ENCODE results near the gene MMP17.

DNA sequence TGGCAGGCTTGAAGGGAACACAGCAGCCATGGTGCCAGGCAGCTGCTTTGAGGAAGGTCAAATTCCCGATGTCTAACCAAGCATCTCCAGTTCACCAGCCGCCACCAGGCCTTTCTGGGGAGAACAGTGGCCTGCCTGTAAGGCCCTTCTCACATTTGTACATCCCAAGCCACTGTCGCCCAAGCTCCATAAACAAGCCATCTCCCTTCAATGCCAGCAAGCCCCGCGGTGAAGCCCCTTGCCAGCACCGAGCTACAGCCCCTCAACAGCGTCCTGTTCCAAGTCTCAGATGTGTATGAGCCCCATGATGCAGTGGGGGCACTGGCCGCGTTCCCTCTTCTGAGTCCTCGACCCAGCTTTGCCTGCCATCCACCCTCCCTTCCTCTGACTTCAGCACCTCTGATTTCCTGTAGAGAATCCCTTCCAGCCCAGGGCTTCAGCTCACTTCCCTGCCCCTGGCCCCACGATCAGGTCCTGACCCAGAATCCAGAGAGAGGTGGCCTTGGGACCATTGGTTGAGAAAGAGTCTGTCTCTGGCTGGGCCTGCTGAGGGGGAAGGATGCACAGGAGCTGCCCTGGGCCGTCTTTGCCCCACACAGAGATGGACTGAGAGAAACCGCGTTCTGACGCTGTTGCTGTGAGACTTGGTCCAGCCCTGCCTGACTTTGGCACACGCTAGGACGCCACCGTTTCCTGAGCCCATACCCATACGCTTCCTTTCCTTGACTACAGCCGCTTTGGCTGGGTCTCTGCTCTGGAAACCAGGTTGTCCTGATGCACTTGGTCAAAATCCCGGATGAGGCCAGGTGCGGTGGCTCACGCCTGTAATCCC lies 1.9 kb upstream of the MMP17 start:
- TF ChIP-seq, protein P1, sequence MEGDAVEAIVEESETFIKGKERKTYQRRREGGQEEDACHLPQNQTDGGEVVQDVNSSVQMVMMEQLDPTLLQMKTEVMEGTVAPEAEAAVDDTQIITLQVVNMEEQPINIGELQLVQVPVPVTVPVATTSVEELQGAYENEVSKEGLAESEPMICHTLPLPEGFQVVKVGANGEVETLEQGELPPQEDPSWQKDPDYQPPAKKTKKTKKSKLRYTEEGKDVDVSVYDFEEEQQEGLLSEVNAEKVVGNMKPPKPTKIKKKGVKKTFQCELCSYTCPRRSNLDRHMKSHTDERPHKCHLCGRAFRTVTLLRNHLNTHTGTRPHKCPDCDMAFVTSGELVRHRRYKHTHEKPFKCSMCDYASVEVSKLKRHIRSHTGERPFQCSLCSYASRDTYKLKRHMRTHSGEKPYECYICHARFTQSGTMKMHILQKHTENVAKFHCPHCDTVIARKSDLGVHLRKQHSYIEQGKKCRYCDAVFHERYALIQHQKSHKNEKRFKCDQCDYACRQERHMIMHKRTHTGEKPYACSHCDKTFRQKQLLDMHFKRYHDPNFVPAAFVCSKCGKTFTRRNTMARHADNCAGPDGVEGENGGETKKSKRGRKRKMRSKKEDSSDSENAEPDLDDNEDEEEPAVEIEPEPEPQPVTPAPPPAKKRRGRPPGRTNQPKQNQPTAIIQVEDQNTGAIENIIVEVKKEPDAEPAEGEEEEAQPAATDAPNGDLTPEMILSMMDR (IDR thresholded peaks at IDR 0.05) = no peak
- TF ChIP-seq POLR2A (IDR thresholded peaks at IDR 0.05) (no peak), POLR2AphosphoS5 (IDR thresholded peaks at IDR 0.05) (no peak)

Measured in breast epithelium (tissue), 3 donors.